Measurements from ENCODE around the gene NEAT1. TPM values are rescaled to one million over a fixed set of nuclear protein-coding genes. Genes with fewer than 3 reads are reported as not detected.

Gene NEAT1
- total RNA-seq, 1 donor from 2014 or later, result 229 TPM

- peak; percentile 44 for TF ChIP-seq CTCF (conservative IDR thresholded peaks at IDR 0.05)
- no peak overlapping the region for H3K27ac Mint-ChIP-seq
- H3K9me3 Mint-ChIP-seq, result no peaks in the 10 kb centered on the region
- no peak overlapping the region for H3K4me3 Mint-ChIP-seq
- no peaks in the 10 kb centered on the region for H3K36me3 Mint-ChIP-seq
- DNase-seq (ENCODE audit: extremely low spot score, unreplicated experiment), result no peak
- no peaks in the 10 kb centered on the region for H3K27me3 Mint-ChIP-seq
- peaks cover 5% of the 10 kb centered on the region for H3K4me1 Mint-ChIP-seq (ENCODE audit: unreplicated experiment)
These were observed 44.8 kb upstream of the NEAT1 start for GRCh38 chr11:65377777-65378176.

- no peak for TF ChIP-seq CTCF (conservative IDR thresholded peaks at IDR 0.05)
- no peak for DNase-seq (ENCODE audit: extremely low spot score, unreplicated experiment)
- H3K9me3 Mint-ChIP-seq, result no peaks in the 10 kb centered on the region
- no peak overlapping the region for H3K4me3 Mint-ChIP-seq
- no peaks in the 10 kb centered on the region for H3K27me3 Mint-ChIP-seq
- peaks cover 10% of the 10 kb centered on the region for H3K4me1 Mint-ChIP-seq (ENCODE audit: unreplicated experiment)
- H3K36me3 Mint-ChIP-seq, result no peaks in the 10 kb centered on the region
- H3K27ac Mint-ChIP-seq, result no peak overlapping the region
These were observed 44.2 kb upstream of the NEAT1 start for GRCh38 chr11:65378208-65378927.

- Mint-ChIP-seq H3K9me3 (no peaks in the 10 kb centered on the region), H3K27me3 (no peaks in the 10 kb centered on the region), H3K36me3 (no peaks in the 10 kb centered on the region), H3K4me1 (ENCODE audit: unreplicated experiment) (peaks cover 16% of the 10 kb centered on the region), H3K4me3 (no peak overlapping the region), H3K27ac (no peak overlapping the region)
- DNase-seq (ENCODE audit: extremely low spot score, unreplicated experiment), result no peak
- no peak for TF ChIP-seq CTCF (conservative IDR thresholded peaks at IDR 0.05)
These were observed 43.5 kb upstream of the NEAT1 start for GRCh38 chr11:65378928-65379638.

- no peak for DNase-seq (ENCODE audit: extremely low spot score, unreplicated experiment)
- no peak overlapping the region for H3K4me3 Mint-ChIP-seq
- no peaks in the 10 kb centered on the region for H3K27me3 Mint-ChIP-seq
- H3K27ac Mint-ChIP-seq, result no peak overlapping the region
- no peaks in the 10 kb centered on the region for H3K36me3 Mint-ChIP-seq
- H3K9me3 Mint-ChIP-seq, result no peaks in the 10 kb centered on the region
- peaks cover 24% of the 10 kb centered on the region for H3K4me1 Mint-ChIP-seq (ENCODE audit: unreplicated experiment)
- no peak for TF ChIP-seq CTCF (conservative IDR thresholded peaks at IDR 0.05)
These were observed 42.7 kb upstream of the NEAT1 start for GRCh38 chr11:65379698-65380459.

- Mint-ChIP-seq H3K4me3 (no peak overlapping the region), H3K9me3 (no peaks in the 10 kb centered on the region), H3K27ac (no peak overlapping the region), H3K27me3 (no peaks in the 10 kb centered on the region), H3K4me1 (ENCODE audit: unreplicated experiment) (peaks cover 26% of the 10 kb centered on the region), H3K36me3 (no peaks in the 10 kb centered on the region)
- DNase-seq (ENCODE audit: extremely low spot score, unreplicated experiment), result no peak
- TF ChIP-seq CTCF (conservative IDR thresholded peaks at IDR 0.05), result no peak
These were observed 42.0 kb upstream of the NEAT1 start for GRCh38 chr11:65380460-65381119.

All from type B pancreatic cell (in vitro differentiated cells).